GM19238 (cell line): ENCODE measurements around the gene IGFL4.

Source experiments
- DNase-seq: peaks from one replicate; pipeline ENCODE4 v3.0.0; 2011; ENCODE audit warnings: low spot score; ENCODE audit not compliant: insufficient read length

Gene IGFL4

GRCh38 chr19:46063201-46063600 is 22.4 kb upstream of the IGFL4 start:
- DNase-seq = no peak

- no peak for DNase-seq
Measured at GRCh38 chr19:46060012-46060411, 19.2 kb upstream of the IGFL4 start.

DNA sequence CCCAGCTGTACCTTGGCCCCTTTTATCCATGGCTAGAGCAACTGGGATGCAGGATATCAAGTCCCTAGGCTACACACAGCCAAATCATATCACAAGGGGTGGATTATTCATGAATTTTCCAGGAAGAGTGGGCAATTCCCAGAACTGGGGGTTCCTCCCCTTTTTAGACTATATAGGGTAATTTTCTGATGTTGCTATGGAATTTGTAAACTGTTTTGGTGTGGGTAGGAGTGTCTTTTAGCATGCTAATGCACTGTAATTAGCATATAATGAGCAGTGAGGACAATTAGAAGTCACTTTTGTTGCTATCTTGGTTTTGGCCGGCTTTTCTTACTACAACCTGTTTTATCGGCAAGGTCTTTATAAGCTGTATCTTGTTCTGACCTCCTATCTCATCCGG is 18.0 kb upstream of the IGFL4 start:
- no peak for DNase-seq

DNA sequence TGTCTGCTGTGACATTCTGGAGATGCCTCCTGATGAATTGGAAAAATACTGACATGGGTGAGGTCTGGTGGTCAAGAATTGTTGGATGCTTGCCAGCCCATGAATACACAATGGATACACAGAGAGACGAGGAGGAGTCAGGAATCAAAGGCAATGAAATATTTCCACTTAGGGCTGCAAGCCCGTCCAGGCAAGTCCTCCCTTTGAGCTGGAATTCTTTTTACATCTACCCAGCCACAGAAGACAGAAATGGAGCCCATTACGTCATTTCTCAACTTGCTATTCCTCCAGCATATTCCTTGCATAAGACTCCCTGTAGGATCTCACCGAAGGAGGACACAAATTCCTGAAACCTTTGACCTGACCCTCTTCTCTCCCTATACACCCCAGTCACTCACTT is 15.7 kb upstream of the IGFL4 start:
- no peak for DNase-seq

- no peak for DNase-seq
Measured at GRCh38 chr19:46052896-46053295, 12.1 kb upstream of the IGFL4 start.

DNA sequence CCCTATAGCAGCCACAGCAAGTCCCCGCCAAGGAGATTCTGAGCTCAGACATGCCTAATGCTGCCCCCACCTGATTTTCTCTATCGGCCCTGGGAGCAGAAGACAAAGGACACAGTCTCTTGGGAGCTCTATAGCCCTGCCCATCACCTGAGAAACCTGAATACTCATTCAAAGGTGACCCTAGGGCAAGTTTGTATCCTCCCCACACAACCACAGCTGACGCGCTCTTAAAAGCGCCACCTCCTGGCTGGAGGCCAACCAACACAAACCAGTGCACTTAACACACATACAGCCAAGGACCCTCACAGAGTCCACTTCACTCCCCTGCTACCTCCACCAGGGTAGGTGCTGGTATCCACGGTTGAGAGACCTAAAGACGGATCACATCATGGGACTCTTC is 8.8 kb upstream of the IGFL4 start:
- DNase-seq = no peak

DNA sequence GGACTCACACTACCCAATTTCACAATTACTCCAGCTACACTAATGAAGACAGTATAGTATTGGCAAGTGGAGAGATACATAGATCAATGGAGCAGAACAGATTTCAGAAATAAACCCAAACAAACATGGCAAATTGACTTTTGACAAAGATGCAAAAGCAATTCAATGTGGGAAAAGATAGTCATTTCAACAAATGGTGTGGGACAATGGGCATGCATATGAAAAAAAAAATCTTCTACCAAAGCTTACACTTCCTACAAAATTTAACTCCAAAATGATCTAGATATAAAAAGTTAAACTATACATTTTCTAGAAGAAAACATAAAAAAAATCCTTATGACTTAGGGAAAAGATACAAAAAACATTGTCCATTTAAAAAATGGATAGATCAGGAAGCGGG is 2.7 kb upstream of the IGFL4 start:
- DNase-seq = no peak

- no peak for DNase-seq
Measured at GRCh38 chr19:46042252-46042883, 1.6 kb upstream of the IGFL4 start.

- no peak for DNase-seq
Measured at GRCh38 chr19:46040125-46040524, 677 bp downstream of the IGFL4 start.

DNA sequence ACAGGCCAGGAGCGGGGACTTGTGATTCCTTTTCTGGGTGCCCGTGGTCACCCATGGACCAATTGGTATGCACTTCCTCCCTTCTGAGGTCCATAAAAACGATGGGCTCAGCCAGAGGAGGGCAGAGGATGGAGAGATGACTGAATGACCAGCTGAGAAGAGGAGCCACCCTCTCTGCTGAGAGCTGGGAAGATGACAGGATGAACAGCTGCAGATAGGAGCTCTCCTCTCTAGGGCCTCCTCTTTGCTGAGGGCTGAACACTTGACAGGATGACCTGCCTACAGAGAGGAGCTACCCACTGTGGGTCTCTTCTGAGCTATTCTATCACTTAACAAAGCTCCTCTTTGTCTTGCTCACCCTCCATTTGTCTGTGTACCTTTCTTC is 4.1 kb downstream of the IGFL4 start:
- no peak for DNase-seq

DNA sequence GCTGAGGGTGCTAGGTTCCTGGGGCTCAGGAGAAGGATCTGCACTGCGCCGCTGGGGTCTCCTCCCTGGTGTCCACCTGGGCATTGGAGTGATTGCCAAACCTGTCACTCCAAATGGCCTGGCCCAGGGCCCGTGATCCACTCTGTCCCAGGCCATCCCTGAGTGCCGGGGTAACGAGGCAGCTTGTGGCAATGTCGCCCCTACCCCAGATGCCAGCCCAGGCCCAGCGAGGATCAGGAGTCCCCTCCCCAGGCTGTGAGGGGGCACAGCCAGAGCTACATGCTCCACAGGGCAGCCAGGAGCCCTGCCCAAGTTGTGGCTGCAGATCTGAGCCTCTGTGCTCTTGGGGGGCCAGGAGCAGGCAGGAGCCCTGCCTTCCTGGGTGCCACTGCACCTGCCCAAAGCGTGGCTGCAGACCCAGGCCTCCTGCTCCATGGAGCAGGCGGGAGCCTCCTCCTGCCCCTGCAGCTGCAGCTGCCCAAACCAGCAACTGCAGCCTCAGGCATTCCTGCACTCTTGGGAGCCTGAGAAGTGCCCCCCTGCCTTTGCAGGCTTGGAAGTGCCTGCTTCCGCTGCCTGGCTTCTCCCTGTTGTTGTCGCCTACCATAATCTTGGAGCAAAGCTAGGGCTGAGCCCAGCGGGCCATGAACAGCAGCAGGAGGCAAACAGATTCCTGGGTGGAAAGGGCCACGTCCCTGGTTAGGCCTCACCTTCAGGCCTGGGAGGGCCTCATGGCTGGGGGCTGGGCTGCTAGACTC is 4.6 kb downstream of the IGFL4 start:
- no peak for DNase-seq

DNA sequence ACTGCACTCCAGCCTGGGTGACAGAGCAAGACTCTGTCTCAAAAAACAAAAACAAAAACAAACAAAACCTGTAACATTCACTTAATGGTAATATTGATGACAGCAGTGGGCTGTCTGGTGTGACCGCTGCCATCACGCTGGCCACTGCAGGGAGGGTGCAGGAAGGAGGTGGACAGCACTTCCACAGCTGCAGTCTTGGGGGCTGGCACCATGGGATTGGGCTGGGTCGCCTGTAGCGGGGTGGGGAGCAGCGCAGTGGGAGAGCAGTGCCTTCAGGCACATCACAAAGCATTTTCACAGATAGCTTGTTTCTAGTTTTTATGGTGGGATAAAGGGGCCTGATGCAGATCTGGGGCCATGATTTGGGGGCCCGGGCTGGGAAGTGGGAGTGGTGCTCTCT is 5.3 kb downstream of the IGFL4 start:
- no peak for DNase-seq

DNA sequence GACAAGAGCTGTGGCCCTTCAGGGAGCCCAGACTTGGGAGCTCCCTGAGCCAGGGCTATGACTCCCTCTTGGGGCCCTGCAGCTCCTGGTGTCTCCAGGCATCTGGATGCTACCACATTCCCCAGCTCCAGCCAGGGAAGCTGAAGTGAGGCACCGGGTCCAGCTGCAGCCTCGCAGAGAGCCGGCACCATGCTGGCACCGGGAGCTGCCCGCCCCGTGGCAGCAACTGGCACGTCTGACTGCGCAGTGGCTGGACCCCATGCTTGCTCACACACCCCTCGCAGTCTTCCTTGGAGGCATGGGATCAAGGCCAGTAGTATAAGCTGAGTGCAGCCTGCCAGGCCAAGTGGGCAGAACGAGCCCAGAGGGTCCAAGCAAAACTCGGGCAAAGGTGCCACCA is 7.4 kb downstream of the IGFL4 start:
- no peak for DNase-seq

GRCh38 chr19:46032597-46033025 is 8.2 kb downstream of the IGFL4 start:
- no peak for DNase-seq

- no peak for DNase-seq
Measured at GRCh38 chr19:46031781-46032596, 8.8 kb downstream of the IGFL4 start.

GRCh38 chr19:46030812-46031550 is 9.8 kb downstream of the IGFL4 start:
- DNase-seq = no peak

GRCh38 chr19:46025835-46026234 is 15.0 kb downstream of the IGFL4 start:
- DNase-seq = no peak

DNA sequence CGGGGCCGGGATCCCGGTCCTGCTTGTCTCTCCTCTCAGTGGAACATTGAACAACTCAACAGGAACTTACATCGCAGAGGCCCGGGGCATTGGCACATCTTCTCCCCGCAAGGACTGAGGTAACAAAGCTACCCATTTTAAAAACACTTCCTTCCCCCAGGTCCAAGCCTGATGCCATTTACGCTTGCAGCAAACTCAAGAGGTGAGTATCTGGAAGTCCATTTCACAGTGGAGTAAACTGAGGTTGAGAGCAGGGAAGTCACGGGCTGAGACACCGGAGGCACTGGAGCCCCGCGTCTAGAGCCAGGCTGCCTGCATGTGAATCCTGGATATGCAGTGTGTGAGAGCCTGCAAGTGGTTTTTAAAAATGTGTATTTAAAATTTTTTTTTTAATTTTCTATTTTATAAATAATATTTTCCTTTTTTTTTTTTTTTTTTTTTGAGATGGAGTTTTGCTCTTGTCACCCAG is 17.5 kb downstream of the IGFL4 start:
- DNase-seq = no peak

DNA sequence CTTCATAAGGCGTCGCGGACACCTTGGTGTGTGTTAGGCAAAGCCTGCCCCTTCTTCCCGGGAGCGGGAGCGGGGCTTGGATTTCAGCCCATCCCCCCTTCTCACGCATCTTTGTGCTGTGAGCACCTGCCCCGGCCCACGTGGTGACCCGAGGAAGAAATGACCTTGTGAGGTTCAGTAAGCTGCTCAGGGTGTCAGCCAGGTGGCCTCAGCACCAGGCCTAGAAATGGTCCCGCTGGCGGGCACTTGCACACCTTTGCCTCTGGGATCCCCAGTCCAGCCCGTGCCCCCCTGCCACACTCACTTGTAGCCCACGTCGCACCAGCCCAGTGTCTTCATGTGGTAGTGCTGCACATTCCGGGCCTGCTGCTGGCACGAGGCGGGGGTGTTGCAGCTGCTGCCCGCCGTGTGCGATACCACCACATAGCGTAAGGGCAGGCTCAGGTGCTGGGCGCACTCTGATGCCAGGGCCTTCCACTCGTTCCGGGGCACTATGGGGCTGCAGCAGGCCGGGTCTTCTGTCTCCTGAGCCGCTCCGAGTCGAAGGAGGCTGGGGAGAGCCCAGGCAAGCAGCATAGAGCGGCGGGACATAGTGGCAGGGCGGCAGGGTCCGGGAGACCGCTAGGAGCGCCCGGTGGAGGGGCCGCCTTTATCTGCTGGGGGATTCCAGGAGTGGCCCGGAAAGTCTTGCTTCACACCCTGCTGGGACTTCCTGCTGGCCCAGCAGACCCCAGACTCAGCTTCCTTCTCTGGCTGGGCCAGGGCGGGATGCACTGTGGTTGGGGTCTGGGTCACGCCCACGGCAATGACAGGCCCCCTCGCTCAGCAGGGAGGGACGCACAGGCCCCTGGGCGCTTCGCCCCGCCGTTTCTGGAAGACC is 18.1 kb downstream of the IGFL4 start, which contains the start of gene PGLYRP1:
Gene PGLYRP1 (minus strand): TSS at position 623 of the 880 bp plus-strand sequence. CDS start 32 bp downstream, at position 591.
- DNase-seq = no peak

DNA sequence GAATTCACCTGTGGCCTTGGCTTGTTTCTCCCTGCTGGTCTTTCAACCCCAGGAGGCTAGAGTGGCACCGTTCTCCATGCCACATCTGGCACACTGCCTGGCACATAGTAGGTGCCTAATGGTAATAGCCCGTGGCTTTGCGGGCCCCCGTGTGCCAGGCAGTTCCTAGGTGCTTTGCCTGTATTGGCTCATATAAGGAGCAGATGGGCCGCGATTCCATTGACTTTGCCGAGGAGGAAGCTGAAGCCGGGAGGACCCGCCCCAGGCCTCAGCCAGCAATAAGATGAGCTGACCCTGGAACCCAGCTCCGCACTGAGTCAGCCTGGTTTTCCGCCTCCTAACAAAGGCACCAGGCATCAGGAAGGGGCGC is 18.8 kb downstream of the IGFL4 start:
- DNase-seq = no peak
